Activated gamma-delta T cell treated with anti-CD3 and anti-CD28 coated beads, Interleukin-2, amount 50 U/mL, for 16 hours (primary cell): ENCODE data around the gene GASK1B.

Experiments used
- DNase-seq: peaks from one replicate; pipeline ENCODE4 v3.0.0-alpha.2; 2020; ENCODE audit warnings: low read depth

The GASK1B gene

GRCh38 chr4:158172261-158173258 is at the start of gene GASK1B:
Gene GASK1B (minus strand): TSS chr4:158173025. CDS start chr4:158171375, 1,650 bp downstream.
- DNase-seq = no peak

GRCh38 chr4:158219623-158220022 is 46.8 kb upstream of the GASK1B start:
- DNase-seq = no peak

GRCh38 chr4:158217763-158218162 is 44.9 kb upstream of the GASK1B start:
- no peak for DNase-seq

GRCh38 chr4:158214856-158215255 is 42.0 kb upstream of the GASK1B start:
- DNase-seq = no peak

GRCh38 chr4:158213466-158213865 is 40.6 kb upstream of the GASK1B start:
- no peak for DNase-seq

- no peak for DNase-seq
These were observed 38.4 kb upstream of the GASK1B start for GRCh38 chr4:158211222-158211621.

GRCh38 chr4:158209825-158210807 is 37.3 kb upstream of the GASK1B start, which contains the start of gene TMEM144:
Gene TMEM144 (plus strand): TSS chr4:158210486. CDS start chr4:158212668, 2,182 bp downstream.
- DNase-seq = peak; percentile 4

GRCh38 chr4:158208963-158209640 is 36.3 kb upstream of the GASK1B start:
- DNase-seq = no peak

- DNase-seq = no peak
These were observed 31.1 kb upstream of the GASK1B start for GRCh38 chr4:158203929-158204328.

GRCh38 chr4:158203436-158203835 is 30.6 kb upstream of the GASK1B start:
- DNase-seq = no peak

GRCh38 chr4:158202481-158202880 is 29.7 kb upstream of the GASK1B start:
- DNase-seq = no peak

- DNase-seq = no peak
These were observed 29.1 kb upstream of the GASK1B start for GRCh38 chr4:158201876-158202275.

- no peak for DNase-seq
These were observed 28.5 kb upstream of the GASK1B start for GRCh38 chr4:158201322-158201721.

GRCh38 chr4:158200214-158200613 is 27.4 kb upstream of the GASK1B start:
- no peak for DNase-seq

GRCh38 chr4:158197194-158197776 is 24.5 kb upstream of the GASK1B start:
- DNase-seq = no peak

- DNase-seq = no peak
These were observed 22.5 kb upstream of the GASK1B start for GRCh38 chr4:158195297-158195696.

- no peak for DNase-seq
These were observed 20.4 kb upstream of the GASK1B start for GRCh38 chr4:158193171-158193749.

- DNase-seq = no peak
These were observed 19.8 kb upstream of the GASK1B start for GRCh38 chr4:158192439-158193158.

- DNase-seq = no peak
These were observed 17.9 kb upstream of the GASK1B start for GRCh38 chr4:158190718-158191117.

- no peak for DNase-seq
These were observed 16.6 kb upstream of the GASK1B start for GRCh38 chr4:158189422-158189821.
